Kidney (tissue), 14 donors: ENCODE data around the gene PIGQ. TPM values are rescaled to one million over a fixed set of nuclear protein-coding genes. Genes with fewer than 3 reads are reported as not detected.
A peak's percentile ranks its signal among the peaks of the same experiment; 100 is the strongest.

Experiments
- DNase-seq, 5 donors: peaks; one replicate each; pipeline ENCODE4 v3.0.0-alpha.2; 2013 to 2020
- FAIRE-seq: peaks from 2 replicates; lab custom pipeline; 2012; peaks lifted over from hg19 to GRCh38; lab: Jason Lieb, UNC
- H3K27ac ChIP-seq, 2 donors: one replicate each; pipeline ENCODE4 v1.7.0; 2013; ENCODE audit warnings: low read depth in 2 of 2, low read length in 2 of 2, inconsistent platforms in 1 of 2
- H3K27me3 ChIP-seq: one replicate; pipeline ENCODE4 v1.7.1; 2013; ENCODE audit warnings: low read length, inconsistent platforms; ENCODE audit not compliant: control insufficient read depth, insufficient read depth
- H3K36me3 ChIP-seq, 3 donors: one replicate each; pipeline versions ENCODE4 v1.7.0 to v1.7.1; 2013; ENCODE audit warnings: low read length in 3 of 3, control low read depth in 1 of 3, inconsistent platforms in 1 of 3; ENCODE audit not compliant: insufficient read depth in 3 of 3, control insufficient read depth in 2 of 3
- H3K4me1 ChIP-seq, 3 donors: one replicate each; pipeline versions ENCODE4 v1.7.0 to v1.7.1; 2013; ENCODE audit warnings: low read length in 3 of 3, inconsistent platforms in 1 of 3, low read depth in 1 of 3; ENCODE audit not compliant: control insufficient read depth in 2 of 3, insufficient read depth in 2 of 3
- H3K4me3 ChIP-seq, 3 donors: one replicate each; pipeline versions ENCODE4 v1.7.0 to v1.8.1; 2013; ENCODE audit warnings: low read length in 3 of 3, control low read depth in 1 of 3, inconsistent platforms in 1 of 3
- H3K9ac ChIP-seq, 3 donors: one replicate each; pipeline versions ENCODE4 v1.7.0 to v1.7.1; 2013; ENCODE audit warnings: low read length in 3 of 3, control low read depth in 1 of 3, inconsistent platforms in 1 of 3
- H3K9me3 ChIP-seq, 3 donors: one replicate each; pipeline versions ENCODE4 v1.7.0 to v1.7.1; 2013; ENCODE audit warnings: low read length in 3 of 3, control low read depth in 1 of 3, inconsistent platforms in 1 of 3; ENCODE audit not compliant: control insufficient read depth in 2 of 3, insufficient read depth in 1 of 3
- CTCF ChIP-seq: IDR thresholded peaks from 3 replicates; pipeline ENCODE4 v1.5.1; 2012; ENCODE audit warnings: mild to moderate bottlenecking, moderate library complexity, borderline replicate concordance; ENCODE audit not compliant: insufficient read depth; ENCODE audit errors: extremely low read depth
- intact Hi-C: fragments of 100-400 bp; cut with DNase I; formaldehyde crosslinking; loops from one replicate; pipeline ENCODE4 v1.11.1; 2022
- microRNA-seq: library from miRNA; unstranded; fragments of <30 nt; microRNA quantifications from one replicate; pipeline ENCODE4 v1.2.0, GENCODE V29; 2020
- polyA plus RNA-seq: library from polyadenylated mRNA; stranded (reverse); fragments of 350-450 nt; fragmentation: Illumina TruSeq; extraction: RNeasy Lipid Tissue Mini Kit (QIAGEN cat#74804); gene quantifications from one replicate; pipeline ENCODE4 v1.2.3, GENCODE V29; 2014; ENCODE audit warnings: low read depth, low replicate concordance; ENCODE audit not compliant: insufficient read depth
- total RNA-seq: library from RNA; stranded (reverse); fragmentation: NEBNext Ultra II Directional; extraction: Animal tissue kit (Norgen Biotek cat#: 25700); gene quantifications from one replicate; pipeline ENCODE4 v1.2.1, GENCODE V29; 2021
- donor health status: control.
- donor health status: control.
- donor health status: control.
- donor health status: control.
- donor health status: control.
- donor health status: DM: yes; HTN: yes; CAD: no.
- donor health status: Normal renal cell carcinoma (clear cell type).

The PIGQ gene
- total and polyA plus RNA-seq, 2 donors from 2014 or later, result 92.9 to 118 TPM

- Histone ChIP-seq H3K27ac (no peak overlapping the region), H3K4me3 (no peak overlapping the region), H3K9ac (no peak overlapping the region), H3K36me3 (no peaks in the 10 kb centered on the region), H3K4me1 (peaks cover 0 to 38% (median 12%) of the 10 kb centered on the region in 3 donors), H3K27me3 (no peaks in the 10 kb centered on the region), H3K9me3 (no peaks in the 10 kb centered on the region)
- intact Hi-C loops, result no loop called here
- FAIRE-seq (no peak), DNase-seq (peak in 2 of 5 donors; percentile 56 to 76)
- no peak for TF ChIP-seq CTCF
These were observed 62.9 kb downstream of the PIGQ start for GRCh38 chr16:632486-633335.

DNA sequence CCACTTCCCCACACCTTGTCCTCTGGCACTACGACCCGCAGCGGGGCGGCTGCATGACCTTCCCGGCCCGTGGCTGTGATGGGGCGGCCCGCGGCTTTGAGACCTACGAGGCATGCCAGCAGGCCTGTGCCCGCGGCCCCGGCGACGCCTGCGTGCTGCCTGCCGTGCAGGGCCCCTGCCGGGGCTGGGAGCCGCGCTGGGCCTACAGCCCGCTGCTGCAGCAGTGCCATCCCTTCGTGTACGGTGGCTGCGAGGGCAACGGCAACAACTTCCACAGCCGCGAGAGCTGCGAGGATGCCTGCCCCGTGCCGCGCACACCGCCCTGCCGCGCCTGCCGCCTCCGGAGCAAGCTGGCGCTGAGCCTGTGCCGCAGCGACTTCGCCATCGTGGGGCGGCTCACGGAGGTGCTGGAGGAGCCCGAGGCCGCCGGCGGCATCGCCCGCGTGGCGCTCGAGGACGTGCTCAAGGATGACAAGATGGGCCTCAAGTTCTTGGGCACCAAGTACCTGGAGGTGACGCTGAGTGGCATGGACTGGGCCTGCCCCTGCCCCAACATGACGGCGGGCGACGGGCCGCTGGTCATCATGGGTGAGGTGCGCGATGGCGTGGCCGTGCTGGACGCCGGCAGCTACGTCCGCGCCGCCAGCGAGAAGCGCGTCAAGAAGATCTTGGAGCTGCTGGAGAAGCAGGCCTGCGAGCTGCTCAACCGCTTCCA, 63.7 kb downstream of the PIGQ start:
- H3K4me3 ChIP-seq, result no peak overlapping the region
- no peaks in the 10 kb centered on the region for H3K9me3 ChIP-seq
- no peak overlapping the region for H3K9ac ChIP-seq
- intact Hi-C loops, result no loop called here
- no peak for FAIRE-seq
- no peaks in the 10 kb centered on the region for H3K27me3 ChIP-seq
- H3K27ac ChIP-seq, result no peak overlapping the region
- no peaks in the 10 kb centered on the region for H3K36me3 ChIP-seq
- H3K4me1 ChIP-seq, result peaks cover 0 to 42% (median 12%) of the 10 kb centered on the region in 3 donors
- no peak for TF ChIP-seq CTCF
- no peak for DNase-seq

Small RNA genes lying within 50 kb of the gene (microRNA-seq; reads per million reads assigned to microRNA genes)
- gene MIR3176 (not detected), gene MIR5587 (not detected)

Other genes with a start within 250 kb of the PIGQ start
- gene AXIN1, start 217.2 kb upstream of the PIGQ start, total RNA-seq, result 24.6 TPM
- gene AXIN1, start 217.2 kb upstream of the PIGQ start, polyA plus RNA-seq, result 9.7 TPM
- gene MRPL28, start 199.4 kb upstream of the PIGQ start, total RNA-seq, result 59.1 TPM
- 201 TPM for gene MRPL28, start 199.4 kb upstream of the PIGQ start, polyA plus RNA-seq
- 65.0 TPM for gene PGAP6, start 188.0 kb upstream of the PIGQ start, total RNA-seq
- 144 TPM for gene PGAP6, start 188.0 kb upstream of the PIGQ start, polyA plus RNA-seq
- gene NME4, start 172.8 kb upstream of the PIGQ start, total RNA-seq, result 56.6 TPM
- gene NME4, start 172.8 kb upstream of the PIGQ start, polyA plus RNA-seq, result 100 TPM
- gene DECR2, start 168.1 kb upstream of the PIGQ start, total RNA-seq, result 23.8 TPM
- gene DECR2, start 168.1 kb upstream of the PIGQ start, polyA plus RNA-seq, result 58.9 TPM
- gene RAB11FIP3, start 144.3 kb upstream of the PIGQ start, total RNA-seq, result 84.9 TPM
- gene RAB11FIP3, start 144.3 kb upstream of the PIGQ start, polyA plus RNA-seq, result 162 TPM
- 52.9 TPM for gene CAPN15, start 42.3 kb upstream of the PIGQ start, total RNA-seq
- 17.9 TPM for gene CAPN15, start 42.3 kb upstream of the PIGQ start, polyA plus RNA-seq
- 1.8 TPM for gene PRR35, start 9.6 kb upstream of the PIGQ start, total RNA-seq
- gene PRR35, start 9.6 kb upstream of the PIGQ start, polyA plus RNA-seq, result 24.4 TPM
- gene NHLRC4, start 3.0 kb upstream of the PIGQ start, total RNA-seq, result 3.3 TPM
- 17.4 TPM for gene NHLRC4, start 3.0 kb upstream of the PIGQ start, polyA plus RNA-seq
- gene RAB40C, start 20.1 kb downstream of the PIGQ start, total RNA-seq, result 24.0 TPM
- 18.1 TPM for gene RAB40C, start 20.1 kb downstream of the PIGQ start, polyA plus RNA-seq
- 0.69 TPM for gene WFIKKN1, start 61.0 kb downstream of the PIGQ start, total RNA-seq
- 1.8 TPM for gene WFIKKN1, start 61.0 kb downstream of the PIGQ start, polyA plus RNA-seq
- 44.2 TPM for gene METTL26, start 66.3 kb downstream of the PIGQ start, total RNA-seq
- gene METTL26, start 66.3 kb downstream of the PIGQ start, polyA plus RNA-seq, result 183 TPM
- 36.9 TPM for gene MCRIP2, start 71.9 kb downstream of the PIGQ start, total RNA-seq
- gene MCRIP2, start 71.9 kb downstream of the PIGQ start, polyA plus RNA-seq, result 265 TPM
- gene WDR90, start 79.4 kb downstream of the PIGQ start, total RNA-seq, result 51.6 TPM
- gene WDR90, start 79.4 kb downstream of the PIGQ start, polyA plus RNA-seq, result 10.6 TPM
- 117 TPM for gene RHOT2, start 98.2 kb downstream of the PIGQ start, total RNA-seq
- gene RHOT2, start 98.2 kb downstream of the PIGQ start, polyA plus RNA-seq, result 90.5 TPM
- gene RHBDL1, start 105.7 kb downstream of the PIGQ start, total RNA-seq, result 0.88 TPM
- gene RHBDL1, start 105.7 kb downstream of the PIGQ start, polyA plus RNA-seq, result 9.7 TPM
- gene STUB1, start 110.4 kb downstream of the PIGQ start, total RNA-seq, result 92.9 TPM
- gene STUB1, start 110.4 kb downstream of the PIGQ start, polyA plus RNA-seq, result 218 TPM
- 75.0 TPM for gene JMJD8, start 114.4 kb downstream of the PIGQ start, total RNA-seq
- gene JMJD8, start 114.4 kb downstream of the PIGQ start, polyA plus RNA-seq, result 80.4 TPM
- gene WDR24, start 120.4 kb downstream of the PIGQ start, total RNA-seq, result 11.8 TPM
- gene WDR24, start 120.4 kb downstream of the PIGQ start, polyA plus RNA-seq, result 7.2 TPM
- gene FBXL16, start 135.8 kb downstream of the PIGQ start, total RNA-seq, result 44.9 TPM
- 12.0 TPM for gene FBXL16, start 135.8 kb downstream of the PIGQ start, polyA plus RNA-seq
- gene METRN, start 145.2 kb downstream of the PIGQ start, total RNA-seq, result 34.9 TPM
- 114 TPM for gene METRN, start 145.2 kb downstream of the PIGQ start, polyA plus RNA-seq
- 44.1 TPM for gene ANTKMT, start 151.2 kb downstream of the PIGQ start, total RNA-seq
- 70.4 TPM for gene ANTKMT, start 151.2 kb downstream of the PIGQ start, polyA plus RNA-seq
- gene CCDC78, start 156.5 kb downstream of the PIGQ start, total RNA-seq, result 2.6 TPM
- gene CCDC78, start 156.5 kb downstream of the PIGQ start, polyA plus RNA-seq, result 1.3 TPM
- 7.5 TPM for gene HAGHL, start 157.1 kb downstream of the PIGQ start, total RNA-seq
- gene HAGHL, start 157.1 kb downstream of the PIGQ start, polyA plus RNA-seq, result 18.0 TPM
- 36.8 TPM for gene CIAO3, start 171.0 kb downstream of the PIGQ start, total RNA-seq
- 37.7 TPM for gene CIAO3, start 171.0 kb downstream of the PIGQ start, polyA plus RNA-seq
- 19.4 TPM for gene MSLN, start 190.8 kb downstream of the PIGQ start, total RNA-seq
- gene MSLN, start 190.8 kb downstream of the PIGQ start, polyA plus RNA-seq, result 3.7 TPM
- 16.9 TPM for gene RPUSD1, start 218.4 kb downstream of the PIGQ start, total RNA-seq
- gene RPUSD1, start 218.4 kb downstream of the PIGQ start, polyA plus RNA-seq, result 15.1 TPM
- 16.0 TPM for gene CHTF18, start 218.7 kb downstream of the PIGQ start, total RNA-seq
- 4.2 TPM for gene CHTF18, start 218.7 kb downstream of the PIGQ start, polyA plus RNA-seq
- gene GNG13, start 230.8 kb downstream of the PIGQ start, total RNA-seq, result not detected
- gene GNG13, start 230.8 kb downstream of the PIGQ start, polyA plus RNA-seq, result not detected